GM19324 (cell line): Measurements from ENCODE around the gene PNPT1.
"Not testable (repeated sequence)": the region's sequence is repeated elsewhere in the genome, so short reads cannot be mapped to it uniquely, and the experiment has no call there.

Experiments used
- ATAC-seq: cut with Tn5 transposase; IDR thresholded peaks from one replicate; pipeline ENCODE4 v1.9.1; 2021; ENCODE audit warnings: mild to moderate bottlenecking, moderate library complexity; ENCODE audit not compliant: unreplicated experiment, low FRiP score

The PNPT1 gene

GRCh38 chr2:55601849-55602248 is 91.8 kb downstream of the PNPT1 start:
- no peak for ATAC-seq

GRCh38 chr2:55598056-55598795 is 95.4 kb downstream of the PNPT1 start:
- ATAC-seq = no peak

- not testable (repeated sequence) for ATAC-seq
Observed at GRCh38 chr2:55596795-55597194, 96.8 kb downstream of the PNPT1 start.

- no peak for ATAC-seq
Observed at GRCh38 chr2:55595536-55595935, 98.1 kb downstream of the PNPT1 start.

- ATAC-seq = no peak
Observed at GRCh38 chr2:55592130-55592529, 101.5 kb downstream of the PNPT1 start.

- ATAC-seq = no peak
Observed at GRCh38 chr2:55590810-55591440, 102.7 kb downstream of the PNPT1 start.

- no peak for ATAC-seq
Observed at GRCh38 chr2:55585451-55586080, 108.1 kb downstream of the PNPT1 start.
